ENCODE measurements around the gene LRRC59. TPM values are rescaled to one million over a fixed set of nuclear protein-coding genes. Genes with fewer than 3 reads are reported as not detected.
"Not testable (repeated sequence)": the region's sequence is repeated elsewhere in the genome, so short reads cannot be mapped to it uniquely, and the experiment has no call there.

The LRRC59 gene
- total RNA-seq, 4 donors from 2014 or later = 41.1 to 68.1 (median 62.1) TPM

GRCh38 chr17:50420419-50421112, 23.2 kb upstream of the LRRC59 start:
- H3K27me3 ChIP-seq = no peaks in the 10 kb centered on the region
- H3K4me3 ChIP-seq = no peak overlapping the region
- H3K4me1 ChIP-seq = peaks cover 7 to 30% (median 20%) of the 10 kb centered on the region in 4 donors
- intact Hi-C loops (cut with DNase I) = no loop called here
- WGBS = 93% methylated on average over 6 of the region's 6 CpGs
- DNase-seq (ENCODE audit: extremely low spot score) = no peak
- no peaks in the 10 kb centered on the region for H3K36me3 ChIP-seq
- TF ChIP-seq CTCF (IDR thresholded peaks at IDR 0.05) (no peak), EP300 (IDR thresholded peaks at IDR 0.05) (no peak), POLR2AphosphoS5 (IDR thresholded peaks at IDR 0.05) (no peak), POLR2A (IDR thresholded peaks at IDR 0.05; ENCODE audit: low read depth) (no peak)
- peak overlapping the region in 3 of 4 donors; percentile 47 to 67 (median 52) for H3K27ac ChIP-seq (replicated peaks in 1 of 4)
- no peaks in the 10 kb centered on the region for H3K9me3 ChIP-seq

GRCh38 chr17:50419577-50419976, 22.3 kb upstream of the LRRC59 start:
- H3K27me3 ChIP-seq; intact Hi-C loops (cut with DNase I); H3K9me3 ChIP-seq; H3K36me3 ChIP-seq; DNase-seq (ENCODE audit: extremely low spot score); H3K27ac ChIP-seq (replicated peaks in 1 of 4); H3K4me3 ChIP-seq: not testable (repeated sequence)
- WGBS = 95% methylated on average over 10 of the region's 10 CpGs
- H3K4me1 ChIP-seq = peaks cover 0 to 20% (median 11%) of the 10 kb centered on the region in 4 donors

GRCh38 chr17:50414808-50415207, 17.5 kb upstream of the LRRC59 start:
- DNase-seq (ENCODE audit: extremely low spot score) = no peak
- no peak for TF ChIP-seq CTCF (IDR thresholded peaks at IDR 0.05)
- no peak for TF ChIP-seq POLR2A (IDR thresholded peaks at IDR 0.05; ENCODE audit: low read depth)
- no peak for TF ChIP-seq EP300 (IDR thresholded peaks at IDR 0.05)
- H3K9me3 ChIP-seq = no peaks in the 10 kb centered on the region
- H3K36me3 ChIP-seq = no peaks in the 10 kb centered on the region
- H3K4me1 ChIP-seq = no peaks in the 10 kb centered on the region
- no peaks in the 10 kb centered on the region for H3K27me3 ChIP-seq
- H3K27ac ChIP-seq (replicated peaks in 1 of 4) = no peak overlapping the region
- no peak overlapping the region for H3K4me3 ChIP-seq
- intact Hi-C loops (cut with DNase I) = no loop called here
- WGBS = 81% methylated on average over 3 of the region's 3 CpGs

GRCh38 chr17:50412188-50412732, 14.9 kb upstream of the LRRC59 start:
- no peak for DNase-seq (ENCODE audit: extremely low spot score)
- no peak overlapping the region for H3K27ac ChIP-seq (replicated peaks in 1 of 4)
- no peaks in the 10 kb centered on the region for H3K9me3 ChIP-seq
- no peaks in the 10 kb centered on the region for H3K36me3 ChIP-seq
- H3K27me3 ChIP-seq = no peaks in the 10 kb centered on the region
- intact Hi-C loops (cut with DNase I) = no loop called here
- H3K4me1 ChIP-seq = no peaks in the 10 kb centered on the region
- H3K4me3 ChIP-seq = no peak overlapping the region
- TF ChIP-seq POLR2A (IDR thresholded peaks at IDR 0.05; ENCODE audit: low read depth) = no peak
- TF ChIP-seq POLR2AphosphoS5 (IDR thresholded peaks at IDR 0.05) = no peak
- TF ChIP-seq EP300 (IDR thresholded peaks at IDR 0.05) = no peak
- TF ChIP-seq CTCF (IDR thresholded peaks at IDR 0.05) = no peak
- 89% methylated on average over 4 of the region's 4 CpGs for WGBS

DNA sequence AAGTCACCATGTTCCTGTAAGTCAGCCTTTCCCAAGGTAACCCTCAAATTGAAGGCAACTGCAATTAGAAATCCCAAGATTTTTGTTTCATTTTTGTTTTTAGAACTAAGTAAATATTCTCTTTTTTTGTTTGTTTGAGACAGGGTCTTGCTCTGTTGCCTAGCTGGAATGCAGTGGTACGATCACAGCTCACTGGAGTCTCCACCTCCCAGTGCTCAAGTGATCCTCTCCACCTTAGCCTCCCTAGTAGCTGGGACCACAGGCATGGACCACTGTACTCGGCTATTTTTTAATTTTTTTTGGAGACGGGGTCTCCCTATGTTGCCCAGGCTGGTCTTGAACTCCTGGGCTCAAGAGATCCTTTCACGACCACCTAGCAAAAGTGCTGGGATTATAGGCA, 10.6 kb upstream of the LRRC59 start:
- intact Hi-C loops (cut with DNase I) = no loop called here
- Histone ChIP-seq H3K4me1 (no peaks in the 10 kb centered on the region), H3K27me3 (peaks cover 0 to 15% (median 0%) of the 10 kb centered on the region in 4 donors), H3K36me3 (no peaks in the 10 kb centered on the region), H3K4me3 (no peak overlapping the region), H3K27ac (replicated peaks in 1 of 4) (no peak overlapping the region), H3K9me3 (no peaks in the 10 kb centered on the region)
- no peak for DNase-seq (ENCODE audit: extremely low spot score)
- 79% methylated on average over 4 of the region's 4 CpGs for WGBS
- TF ChIP-seq EP300 (IDR thresholded peaks at IDR 0.05) (no peak), POLR2AphosphoS5 (IDR thresholded peaks at IDR 0.05) (no peak), CTCF (IDR thresholded peaks at IDR 0.05) (no peak), POLR2A (IDR thresholded peaks at IDR 0.05; ENCODE audit: low read depth) (no peak)
